ENCODE results near the gene ARSA. TPM values are rescaled to one million over a fixed set of nuclear protein-coding genes. Genes with fewer than 3 reads are reported as not detected.

Gene ARSA
- total and polyA plus RNA-seq, 2 of the 13 experiments (the other 11 are each of a cell fraction or from before 2014, with no cell fraction given): 9.0 to 11.5 TPM

DNA sequence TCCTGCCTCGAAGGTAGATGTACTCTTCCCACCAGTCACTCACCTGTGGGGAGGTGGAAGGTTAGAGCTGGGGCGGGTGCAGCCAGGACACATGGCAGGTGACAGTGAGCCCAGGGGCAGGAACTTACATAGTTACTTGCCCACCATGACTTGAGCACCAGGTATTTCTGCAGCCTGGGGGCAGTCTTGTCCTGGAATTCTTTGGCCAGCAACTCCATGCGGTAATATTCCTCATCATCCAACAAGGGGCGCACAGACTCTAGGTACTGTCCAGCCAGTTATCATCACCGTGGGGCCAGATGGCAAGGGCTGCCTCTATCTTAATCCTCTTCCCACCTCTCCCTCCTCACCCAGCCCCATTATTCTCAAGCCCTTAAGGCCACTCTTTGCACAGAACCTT, 51.9 kb downstream of the ARSA start (continued):
- TF ChIP-seq, protein P1, sequence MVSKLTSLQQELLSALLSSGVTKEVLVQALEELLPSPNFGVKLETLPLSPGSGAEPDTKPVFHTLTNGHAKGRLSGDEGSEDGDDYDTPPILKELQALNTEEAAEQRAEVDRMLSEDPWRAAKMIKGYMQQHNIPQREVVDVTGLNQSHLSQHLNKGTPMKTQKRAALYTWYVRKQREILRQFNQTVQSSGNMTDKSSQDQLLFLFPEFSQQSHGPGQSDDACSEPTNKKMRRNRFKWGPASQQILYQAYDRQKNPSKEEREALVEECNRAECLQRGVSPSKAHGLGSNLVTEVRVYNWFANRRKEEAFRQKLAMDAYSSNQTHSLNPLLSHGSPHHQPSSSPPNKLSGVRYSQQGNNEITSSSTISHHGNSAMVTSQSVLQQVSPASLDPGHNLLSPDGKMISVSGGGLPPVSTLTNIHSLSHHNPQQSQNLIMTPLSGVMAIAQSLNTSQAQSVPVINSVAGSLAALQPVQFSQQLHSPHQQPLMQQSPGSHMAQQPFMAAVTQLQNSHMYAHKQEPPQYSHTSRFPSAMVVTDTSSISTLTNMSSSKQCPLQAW (CRISPR knock-in tag; IDR thresholded peaks at IDR 0.05): peak; percentile 46; the same call in 1 of the 2 replicates
- TF ChIP-seq YEATS2 (CRISPR knock-in tag; IDR thresholded peaks at IDR 0.05; ENCODE audit: borderline replicate concordance) (no peak), SOX6 (IDR thresholded peaks at IDR 0.05) (no peak), SOX6 (CRISPR knock-in tag; IDR thresholded peaks at IDR 0.05) (peak; percentile 23; the same call in 1 of the 2 replicates), ZNF713 (CRISPR knock-in tag; IDR thresholded peaks at IDR 0.05) (no peak), ATF7-NPFF (CRISPR knock-in tag; IDR thresholded peaks at IDR 0.05; ENCODE audit: low read depth) (no peak), BRCA1 (CRISPR knock-in tag; IDR thresholded peaks at IDR 0.05) (no peak), JUND (CRISPR knock-in tag; IDR thresholded peaks at IDR 0.05) (no peak), FOSL2 (CRISPR knock-in tag; IDR thresholded peaks at IDR 0.05) (peak; percentile 26; the same call in 1 of the 2 replicates), SAP130 (CRISPR knock-in tag; IDR thresholded peaks at IDR 0.05; ENCODE audit: low read depth) (peak; percentile 65), GATAD1 (CRISPR knock-in tag; IDR thresholded peaks at IDR 0.05) (peak; percentile 30; the same call in 1 of the 2 replicates), MED1 (CRISPR knock-in tag; IDR thresholded peaks at IDR 0.05) (peak; percentile 33; the same call in 1 of the 2 replicates), DR1 (CRISPR knock-in tag; IDR thresholded peaks at IDR 0.05) (peak; percentile 43; the same call in 1 of the 2 replicates), ZNF331 (CRISPR knock-in tag; IDR thresholded peaks at IDR 0.05) (peak; percentile 26; the same call in 1 of the 2 replicates), ZFP37 (CRISPR knock-in tag; IDR thresholded peaks at IDR 0.05; ENCODE audit: borderline replicate concordance) (no peak)
- TF ChIP-seq, protein P2, sequence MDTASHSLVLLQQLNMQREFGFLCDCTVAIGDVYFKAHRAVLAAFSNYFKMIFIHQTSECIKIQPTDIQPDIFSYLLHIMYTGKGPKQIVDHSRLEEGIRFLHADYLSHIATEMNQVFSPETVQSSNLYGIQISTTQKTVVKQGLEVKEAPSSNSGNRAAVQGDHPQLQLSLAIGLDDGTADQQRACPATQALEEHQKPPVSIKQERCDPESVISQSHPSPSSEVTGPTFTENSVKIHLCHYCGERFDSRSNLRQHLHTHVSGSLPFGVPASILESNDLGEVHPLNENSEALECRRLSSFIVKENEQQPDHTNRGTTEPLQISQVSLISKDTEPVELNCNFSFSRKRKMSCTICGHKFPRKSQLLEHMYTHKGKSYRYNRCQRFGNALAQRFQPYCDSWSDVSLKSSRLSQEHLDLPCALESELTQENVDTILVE (CRISPR knock-in tag; IDR thresholded peaks at IDR 0.05): no peak
- TF ChIP-seq, protein P3, sequence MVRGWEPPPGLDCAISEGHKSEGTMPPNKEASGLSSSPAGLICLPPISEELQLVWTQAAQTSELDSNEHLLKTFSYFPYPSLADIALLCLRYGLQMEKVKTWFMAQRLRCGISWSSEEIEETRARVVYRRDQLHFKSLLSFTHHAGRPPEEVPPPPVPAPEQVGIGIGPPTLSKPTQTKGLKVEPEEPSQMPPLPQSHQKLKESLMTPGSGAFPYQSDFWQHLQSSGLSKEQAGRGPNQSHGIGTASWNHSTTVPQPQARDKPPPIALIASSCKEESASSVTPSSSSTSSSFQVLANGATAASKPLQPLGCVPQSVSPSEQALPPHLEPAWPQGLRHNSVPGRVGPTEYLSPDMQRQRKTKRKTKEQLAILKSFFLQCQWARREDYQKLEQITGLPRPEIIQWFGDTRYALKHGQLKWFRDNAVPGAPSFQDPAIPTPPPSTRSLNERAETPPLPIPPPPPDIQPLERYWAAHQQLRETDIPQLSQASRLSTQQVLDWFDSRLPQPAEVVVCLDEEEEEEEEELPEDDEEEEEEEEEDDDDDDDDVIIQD (CRISPR knock-in tag; IDR thresholded peaks at IDR 0.05; ENCODE audit: low read depth): peak; percentile 41; the same call in 1 of the 2 replicates
- TF ChIP-seq, protein P4, sequence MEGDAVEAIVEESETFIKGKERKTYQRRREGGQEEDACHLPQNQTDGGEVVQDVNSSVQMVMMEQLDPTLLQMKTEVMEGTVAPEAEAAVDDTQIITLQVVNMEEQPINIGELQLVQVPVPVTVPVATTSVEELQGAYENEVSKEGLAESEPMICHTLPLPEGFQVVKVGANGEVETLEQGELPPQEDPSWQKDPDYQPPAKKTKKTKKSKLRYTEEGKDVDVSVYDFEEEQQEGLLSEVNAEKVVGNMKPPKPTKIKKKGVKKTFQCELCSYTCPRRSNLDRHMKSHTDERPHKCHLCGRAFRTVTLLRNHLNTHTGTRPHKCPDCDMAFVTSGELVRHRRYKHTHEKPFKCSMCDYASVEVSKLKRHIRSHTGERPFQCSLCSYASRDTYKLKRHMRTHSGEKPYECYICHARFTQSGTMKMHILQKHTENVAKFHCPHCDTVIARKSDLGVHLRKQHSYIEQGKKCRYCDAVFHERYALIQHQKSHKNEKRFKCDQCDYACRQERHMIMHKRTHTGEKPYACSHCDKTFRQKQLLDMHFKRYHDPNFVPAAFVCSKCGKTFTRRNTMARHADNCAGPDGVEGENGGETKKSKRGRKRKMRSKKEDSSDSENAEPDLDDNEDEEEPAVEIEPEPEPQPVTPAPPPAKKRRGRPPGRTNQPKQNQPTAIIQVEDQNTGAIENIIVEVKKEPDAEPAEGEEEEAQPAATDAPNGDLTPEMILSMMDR (CRISPR knock-in tag; IDR thresholded peaks at IDR 0.05): peak; percentile 81
- TF ChIP-seq, protein P5, sequence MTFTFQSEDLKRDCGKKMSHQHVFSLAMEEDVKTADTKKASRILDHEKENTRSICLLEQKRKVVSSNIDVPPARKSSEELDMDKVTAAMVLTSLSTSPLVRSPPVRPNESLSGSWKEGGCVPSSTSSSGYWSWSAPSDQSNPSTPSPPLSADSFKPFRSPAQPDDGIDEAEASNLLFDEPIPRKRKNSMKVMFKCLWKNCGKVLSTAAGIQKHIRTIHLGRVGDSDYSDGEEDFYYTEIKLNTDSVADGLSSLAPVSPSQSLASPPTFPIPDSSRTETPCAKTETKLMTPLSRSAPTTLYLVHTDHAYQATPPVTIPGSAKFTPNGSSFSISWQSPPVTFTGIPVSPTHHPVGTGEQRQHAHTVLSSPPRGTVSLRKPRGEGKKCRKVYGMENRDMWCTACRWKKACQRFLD (CRISPR knock-in tag; IDR thresholded peaks at IDR 0.05; ENCODE audit: borderline replicate concordance): no peak
- TF ChIP-seq, protein P6, sequence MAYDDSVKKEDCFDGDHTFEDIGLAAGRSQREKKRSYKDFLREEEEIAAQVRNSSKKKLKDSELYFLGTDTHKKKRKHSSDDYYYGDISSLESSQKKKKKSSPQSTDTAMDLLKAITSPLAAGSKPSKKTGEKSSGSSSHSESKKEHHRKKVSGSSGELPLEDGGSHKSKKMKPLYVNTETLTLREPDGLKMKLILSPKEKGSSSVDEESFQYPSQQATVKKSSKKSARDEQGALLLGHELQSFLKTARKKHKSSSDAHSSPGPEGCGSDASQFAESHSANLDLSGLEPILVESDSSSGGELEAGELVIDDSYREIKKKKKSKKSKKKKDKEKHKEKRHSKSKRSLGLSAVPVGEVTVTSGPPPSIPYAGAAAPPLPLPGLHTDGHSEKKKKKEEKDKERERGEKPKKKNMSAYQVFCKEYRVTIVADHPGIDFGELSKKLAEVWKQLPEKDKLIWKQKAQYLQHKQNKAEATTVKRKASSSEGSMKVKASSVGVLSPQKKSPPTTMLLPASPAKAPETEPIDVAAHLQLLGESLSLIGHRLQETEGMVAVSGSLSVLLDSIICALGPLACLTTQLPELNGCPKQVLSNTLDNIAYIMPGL (CRISPR knock-in tag; IDR thresholded peaks at IDR 0.05; ENCODE audit: borderline replicate concordance in 1 of 2, low read depth in 1 of 2): peak in 1 of 2 experiments; percentile 51; a peak in 2 of 4 replicates

Data from HepG2 (cell line).